GM18867 (cell line): ENCODE results near the gene SPTAN1.
"Not testable (repeated sequence)": the region's sequence is repeated elsewhere in the genome, so short reads cannot be mapped to it uniquely, and the experiment has no call there.

Experiments
- ATAC-seq: cut with Tn5 transposase; IDR thresholded peaks from one replicate; pipeline ENCODE4 v1.9.1; 2021; ENCODE audit warnings: mild to moderate bottlenecking, moderate library complexity; ENCODE audit not compliant: unreplicated experiment

SPTAN1 gene

GRCh38 chr9:128552744-128553440, 505 bp downstream of the SPTAN1 start:
- peak; percentile 37 for ATAC-seq

GRCh38 chr9:128553728-128554127, 1.3 kb downstream of the SPTAN1 start:
- ATAC-seq = no peak

DNA sequence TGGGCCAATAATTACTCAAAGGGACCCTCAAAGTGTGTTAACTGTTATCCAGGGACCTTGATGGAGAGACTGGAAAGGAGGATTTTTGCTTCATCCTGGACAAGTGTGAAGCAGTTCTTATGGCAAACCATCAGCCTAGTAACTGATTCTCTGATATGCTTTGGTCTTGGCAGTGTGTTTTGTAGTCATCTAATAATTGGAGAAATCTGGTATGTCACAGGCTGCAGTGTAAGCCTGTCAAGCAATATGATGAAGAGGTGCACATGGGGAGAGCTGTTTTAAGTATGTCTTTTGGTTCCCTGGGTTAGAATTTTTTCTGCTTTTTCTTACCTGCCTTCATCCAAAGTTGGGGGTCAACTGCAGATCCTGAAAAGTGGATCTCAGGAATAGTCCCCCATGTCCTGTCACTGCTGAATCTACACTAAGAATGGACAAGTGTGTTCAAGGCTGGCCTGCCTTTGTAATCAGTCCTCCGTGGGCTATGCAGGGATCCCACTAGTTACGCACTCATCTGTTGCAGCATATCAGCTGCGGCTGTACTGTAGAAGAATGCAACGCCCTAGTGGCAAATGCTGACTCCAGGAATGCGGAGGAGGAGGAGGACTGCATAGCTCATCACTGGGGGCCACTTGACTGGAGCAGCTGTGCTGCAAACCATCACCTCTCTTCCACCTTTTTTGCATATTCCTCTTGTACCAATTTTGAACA, 1.9 kb downstream of the SPTAN1 start:
- ATAC-seq = no peak

DNA sequence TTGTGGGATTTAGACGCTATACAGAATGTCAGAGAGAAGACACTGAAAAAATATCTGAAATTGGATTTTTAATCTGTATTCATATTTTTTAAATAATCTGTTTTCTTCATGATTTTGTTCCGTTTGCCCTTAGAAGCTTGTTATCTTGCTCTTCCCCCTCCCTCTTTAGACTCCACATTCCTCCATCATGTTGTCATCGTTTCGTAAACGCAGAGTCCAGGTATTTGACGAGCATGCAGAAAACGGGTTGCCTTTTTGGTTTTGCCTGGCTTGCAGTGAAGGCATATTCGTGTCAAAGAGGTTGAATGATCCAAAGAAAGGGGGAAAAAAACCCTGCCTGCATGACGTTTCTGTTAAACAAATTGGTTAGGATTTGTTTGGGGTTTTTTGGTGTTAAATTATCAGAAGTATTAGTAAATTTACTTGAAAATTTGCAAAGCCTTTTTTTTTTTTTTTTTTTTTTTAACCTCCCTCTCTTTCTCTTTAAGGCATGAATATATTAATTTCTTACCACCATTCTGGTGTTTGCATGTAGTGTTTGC, 2.9 kb downstream of the SPTAN1 start:
- ATAC-seq = no peak

DNA sequence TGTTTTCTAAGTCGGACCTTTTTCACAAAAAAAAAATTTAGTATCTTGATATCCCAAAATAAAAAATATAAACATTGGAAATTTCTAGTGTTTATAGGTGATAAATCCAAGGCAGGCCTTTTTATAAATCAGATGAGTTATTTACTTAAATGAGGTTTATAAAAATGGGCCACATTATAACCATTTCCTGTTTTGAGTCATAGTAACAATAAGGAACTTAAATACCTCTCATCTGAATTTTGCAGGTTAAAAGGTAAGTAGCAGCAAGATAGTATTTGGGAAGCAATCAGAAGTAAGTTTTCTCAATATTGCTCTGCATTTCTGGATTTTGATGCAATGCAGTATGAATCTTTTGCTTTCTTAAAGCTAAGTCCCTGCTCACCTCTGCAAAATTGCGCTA, 3.9 kb downstream of the SPTAN1 start:
- ATAC-seq = no peak

DNA sequence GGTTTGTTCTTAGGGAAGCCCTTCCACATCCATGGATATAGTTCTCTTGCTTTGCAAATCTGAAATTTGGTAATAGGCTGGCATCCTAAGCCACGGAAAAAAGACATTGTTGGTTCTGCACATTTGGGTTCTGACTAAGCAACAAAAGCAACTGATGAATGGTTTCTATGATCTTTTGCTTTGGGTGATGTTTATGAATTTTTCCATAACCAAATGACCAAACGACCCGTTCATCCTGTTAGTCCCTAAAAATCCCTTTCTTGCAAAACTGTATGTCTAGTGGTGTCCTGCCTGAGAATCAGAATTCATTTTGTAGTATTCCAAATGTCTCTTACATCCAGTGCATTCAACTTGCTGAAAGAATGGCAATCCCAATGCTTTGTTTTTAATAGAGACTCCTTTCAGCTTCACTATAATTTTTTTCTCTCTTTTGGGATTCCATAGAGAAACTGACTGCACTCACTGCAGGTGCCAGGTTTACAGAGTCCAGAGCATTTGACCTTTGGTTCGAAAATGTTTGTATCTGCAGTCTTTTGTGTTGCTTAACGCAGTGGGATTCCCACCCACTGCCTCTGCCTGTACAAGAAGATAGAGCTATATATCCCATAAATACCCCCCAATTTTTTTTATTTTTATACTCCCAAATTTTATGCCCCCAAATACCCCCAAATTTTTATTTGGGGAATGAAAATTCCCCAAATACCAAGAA, 4.7 kb downstream of the SPTAN1 start:
- ATAC-seq = no peak

GRCh38 chr9:128558431-128559310, 6.3 kb downstream of the SPTAN1 start:
- peak; percentile 70 for ATAC-seq

GRCh38 chr9:128565578-128565977, 13.2 kb downstream of the SPTAN1 start:
- no peak for ATAC-seq

DNA sequence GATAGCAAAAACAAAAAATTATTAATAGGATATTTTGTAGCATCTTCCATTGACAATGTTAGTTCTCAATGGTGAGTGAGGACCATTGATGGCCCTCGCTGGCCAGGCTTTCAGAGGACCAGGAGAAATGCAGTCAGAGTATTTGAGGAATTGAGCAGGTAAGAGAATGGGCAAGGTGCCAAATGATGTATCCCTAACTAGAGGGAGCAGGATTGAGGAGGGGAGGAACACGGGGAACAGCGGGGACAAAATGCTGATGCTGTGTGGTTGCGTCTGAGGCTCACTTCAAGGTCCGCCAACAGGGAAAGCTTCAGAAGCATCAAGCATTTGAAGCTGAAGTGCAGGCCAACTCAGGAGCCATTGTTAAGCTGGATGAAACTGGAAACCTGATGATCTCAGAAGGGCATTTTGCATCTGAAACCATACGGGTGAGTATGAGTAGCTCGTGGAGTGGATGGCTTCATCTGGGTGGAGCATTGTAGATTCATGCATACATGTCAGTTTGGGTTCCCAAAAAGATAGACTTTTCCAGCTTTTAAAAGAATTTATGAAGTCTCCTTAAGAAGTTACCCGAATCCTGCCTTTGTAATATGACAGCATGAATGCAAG, 16.2 kb downstream of the SPTAN1 start:
- ATAC-seq = no peak

- no peak for ATAC-seq
These were observed 23.1 kb downstream of the SPTAN1 start for GRCh38 chr9:128575469-128575868.

GRCh38 chr9:128575916-128576315, 23.5 kb downstream of the SPTAN1 start:
- ATAC-seq = no peak

DNA sequence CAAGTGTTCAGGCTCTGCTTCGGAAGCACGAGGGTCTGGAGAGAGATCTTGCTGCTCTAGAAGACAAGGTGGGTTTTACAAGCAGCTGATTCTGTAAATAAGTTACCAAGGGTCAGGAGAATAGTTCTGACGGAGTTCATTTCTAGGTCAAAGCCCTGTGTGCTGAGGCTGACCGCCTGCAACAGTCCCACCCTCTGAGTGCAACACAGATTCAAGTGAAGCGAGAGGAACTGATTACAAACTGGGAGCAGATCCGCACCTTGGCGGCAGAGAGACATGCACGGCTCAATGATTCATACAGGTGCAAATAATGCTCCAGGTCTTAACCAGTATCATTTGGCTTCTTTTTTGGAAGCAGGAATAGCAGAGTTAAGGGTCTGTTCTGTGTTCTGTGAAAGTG, 24.8 kb downstream of the SPTAN1 start:
- ATAC-seq = no peak

DNA sequence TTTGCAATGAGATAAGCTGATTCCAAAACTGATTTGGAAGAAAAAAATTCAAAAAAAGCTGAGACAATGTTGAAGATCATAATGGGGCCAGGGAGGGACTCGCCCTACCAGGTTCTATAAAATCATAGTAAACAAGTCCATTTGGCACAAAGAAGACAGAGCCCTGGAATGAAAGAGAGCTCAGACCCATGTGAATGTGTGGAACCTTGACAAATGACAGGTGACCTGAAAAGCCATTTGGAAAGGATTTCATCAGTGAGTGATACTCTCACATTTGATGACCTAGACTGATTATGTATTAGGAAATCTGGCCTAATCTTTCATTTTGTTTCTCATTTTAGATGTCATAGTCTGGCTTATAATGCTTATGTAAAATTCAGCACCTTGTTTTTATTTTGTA, 26.8 kb downstream of the SPTAN1 start:
- ATAC-seq = no peak

- ATAC-seq = no peak
These were observed 28.3 kb downstream of the SPTAN1 start for GRCh38 chr9:128580731-128581130.

DNA sequence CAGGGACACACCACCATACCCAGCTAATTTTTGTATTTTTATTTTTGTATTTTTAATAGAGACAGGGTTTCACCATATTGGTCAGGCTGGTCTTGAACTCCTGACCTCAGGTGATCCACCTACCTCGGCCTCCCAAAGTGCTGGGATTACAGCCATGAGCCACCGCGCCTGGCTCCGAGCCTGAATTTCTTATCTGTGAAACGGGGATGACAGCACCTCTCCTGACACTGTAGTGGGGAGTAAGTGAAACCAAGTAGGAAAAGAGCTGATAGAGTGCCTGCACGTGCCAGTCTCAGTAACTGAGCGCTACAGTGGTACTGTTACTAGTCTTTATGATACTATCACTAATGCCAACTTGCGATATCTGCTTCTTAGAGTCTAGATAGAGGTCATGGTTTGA, 32.8 kb downstream of the SPTAN1 start:
- not testable (repeated sequence) for ATAC-seq

- not testable (repeated sequence) for ATAC-seq
These were observed 34.5 kb downstream of the SPTAN1 start for GRCh38 chr9:128586934-128587333.

- no peak for ATAC-seq
These were observed 35.1 kb downstream of the SPTAN1 start for GRCh38 chr9:128587453-128587852.

GRCh38 chr9:128588581-128589233, 36.3 kb downstream of the SPTAN1 start:
- ATAC-seq = no peak

GRCh38 chr9:128593039-128593438, 40.7 kb downstream of the SPTAN1 start:
- ATAC-seq = no peak

DNA sequence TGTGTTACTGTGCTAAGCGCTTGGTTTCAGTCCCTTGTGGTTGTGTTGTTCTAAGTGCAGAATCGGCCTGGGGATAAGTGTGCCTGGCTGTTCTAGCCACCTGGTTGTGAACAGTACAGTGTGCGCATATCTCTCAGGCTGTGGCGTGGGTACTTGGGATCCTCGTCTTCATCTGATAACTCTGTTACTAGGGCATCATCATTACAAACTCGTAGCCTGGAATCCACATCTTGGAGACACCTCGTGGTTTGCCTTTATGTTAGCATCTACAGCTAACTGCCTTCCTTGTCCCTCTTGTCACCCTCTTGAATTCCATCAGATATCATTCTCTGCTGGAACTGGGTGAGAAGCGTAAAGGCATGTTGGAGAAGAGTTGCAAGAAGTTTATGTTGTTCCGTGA, 41.5 kb downstream of the SPTAN1 start:
- ATAC-seq = no peak
